ENCODE measurements around the gene CCDC186. TPM values are rescaled to one million over a fixed set of nuclear protein-coding genes. Genes with fewer than 3 reads are reported as not detected.
"Not testable (repeated sequence)": the region's sequence is repeated elsewhere in the genome, so short reads cannot be mapped to it uniquely, and the experiment has no call there.

Gene CCDC186
- total RNA-seq, 1 experiment from 2014 or later, result 7.2 TPM

DNA sequence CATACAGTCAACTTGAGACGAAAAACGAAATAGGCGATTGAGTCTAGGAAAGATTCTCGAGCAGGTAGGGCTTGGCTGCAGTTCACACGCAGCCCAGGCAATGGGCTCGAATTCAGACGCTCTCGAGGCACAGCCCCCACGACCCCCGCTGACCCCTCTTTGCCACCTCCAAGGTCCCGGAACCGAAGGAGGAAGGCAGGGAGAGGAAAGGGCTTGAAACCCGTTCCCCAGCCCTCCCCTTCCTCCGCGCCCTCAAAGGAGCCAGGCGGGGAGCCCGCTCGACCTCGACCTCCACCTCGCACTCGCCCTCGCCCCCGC is 441 bp downstream of the CCDC186 start:
- DNase-seq (ENCODE audit: low spot score), result no peak

- no peak for DNase-seq (ENCODE audit: low spot score)
Observed at GRCh38 chr10:114172776-114173602, 1.0 kb downstream of the CCDC186 start.

GRCh38 chr10:114172216-114172615 is 1.8 kb downstream of the CCDC186 start:
- no peak for DNase-seq (ENCODE audit: low spot score)

- no peak for DNase-seq (ENCODE audit: low spot score)
Observed at GRCh38 chr10:114168450-114169009, 5.5 kb downstream of the CCDC186 start.

DNA sequence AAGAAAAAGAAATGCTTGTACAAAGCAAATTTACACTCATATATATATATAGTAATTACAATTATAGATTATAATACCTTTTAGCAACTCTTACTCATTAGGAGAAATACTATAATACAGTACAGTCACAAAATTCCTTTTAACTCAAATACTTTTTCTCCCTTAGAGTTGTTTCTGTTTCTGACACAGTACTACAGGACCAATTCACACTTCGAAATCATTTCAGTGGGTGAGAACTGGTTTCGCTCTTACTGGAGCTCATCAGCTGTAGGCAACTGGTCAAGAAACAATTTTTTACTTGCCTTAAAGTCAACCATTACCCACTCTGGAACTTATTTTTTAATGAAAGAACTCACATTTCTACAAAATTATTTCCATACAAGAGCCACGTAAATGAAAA is 6.0 kb downstream of the CCDC186 start:
- DNase-seq (ENCODE audit: low spot score), result no peak

- DNase-seq (ENCODE audit: low spot score), result no peak
Observed at GRCh38 chr10:114166494-114166893, 7.5 kb downstream of the CCDC186 start.

DNA sequence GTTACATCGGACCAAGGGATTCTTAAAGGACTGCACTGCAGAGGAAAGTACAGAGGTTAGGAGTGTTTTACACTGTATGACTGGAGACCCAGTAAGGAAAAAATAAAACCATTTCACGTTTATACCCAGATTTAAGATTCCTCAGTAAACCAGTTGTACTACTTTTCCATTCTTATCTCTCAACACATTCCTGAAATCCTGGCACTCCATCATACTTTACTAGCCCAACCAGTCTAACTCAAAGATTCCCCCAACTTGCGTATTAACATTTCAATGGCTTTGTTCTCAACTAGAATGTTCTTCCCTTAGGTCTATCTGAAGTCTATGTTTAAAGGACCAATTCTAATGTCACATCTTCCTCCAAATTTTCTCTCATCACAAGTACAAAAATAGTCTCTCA is 8.0 kb downstream of the CCDC186 start:
- no peak for DNase-seq (ENCODE audit: low spot score)

DNA sequence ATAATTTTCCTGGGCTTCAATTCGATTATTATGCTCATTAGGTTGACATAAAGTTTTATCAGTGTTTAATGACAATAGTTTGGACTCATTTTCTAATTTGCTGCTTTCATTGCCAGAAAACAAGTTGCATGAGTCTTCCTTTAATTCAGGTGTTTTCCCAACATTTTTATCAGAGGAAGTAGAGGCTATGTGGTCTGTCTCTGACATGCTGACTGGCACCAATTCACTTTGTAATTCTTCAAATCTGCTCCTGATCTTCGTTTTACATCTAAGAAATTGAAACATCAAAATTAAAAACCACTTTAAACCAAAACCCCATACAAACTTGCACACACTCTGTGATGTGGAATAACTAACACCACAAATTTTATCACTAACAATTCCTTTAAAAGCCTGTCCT is 10.9 kb downstream of the CCDC186 start:
- no peak for DNase-seq (ENCODE audit: low spot score)

DNA sequence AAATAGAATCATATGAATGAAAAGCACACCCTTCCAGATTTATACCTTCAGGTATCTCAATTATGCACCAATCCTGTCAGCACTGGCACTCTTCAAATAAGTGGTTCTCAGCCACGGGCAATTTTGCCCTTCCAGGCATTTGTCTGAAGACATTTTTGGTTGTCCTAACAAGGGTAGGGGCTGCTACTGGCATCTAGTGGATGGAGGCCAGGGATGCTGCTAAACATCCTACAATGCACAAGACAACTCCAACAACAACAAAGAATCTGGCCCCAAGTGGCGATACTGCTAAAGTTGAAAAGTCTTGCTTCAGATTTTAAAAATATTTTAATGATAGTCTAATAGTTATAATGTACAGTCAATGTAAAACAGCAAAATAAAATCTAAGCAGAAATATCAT is 16.1 kb downstream of the CCDC186 start:
- no peak for DNase-seq (ENCODE audit: low spot score)

GRCh38 chr10:114151892-114152291 is 22.1 kb downstream of the CCDC186 start:
- no peak for DNase-seq (ENCODE audit: low spot score)

DNA sequence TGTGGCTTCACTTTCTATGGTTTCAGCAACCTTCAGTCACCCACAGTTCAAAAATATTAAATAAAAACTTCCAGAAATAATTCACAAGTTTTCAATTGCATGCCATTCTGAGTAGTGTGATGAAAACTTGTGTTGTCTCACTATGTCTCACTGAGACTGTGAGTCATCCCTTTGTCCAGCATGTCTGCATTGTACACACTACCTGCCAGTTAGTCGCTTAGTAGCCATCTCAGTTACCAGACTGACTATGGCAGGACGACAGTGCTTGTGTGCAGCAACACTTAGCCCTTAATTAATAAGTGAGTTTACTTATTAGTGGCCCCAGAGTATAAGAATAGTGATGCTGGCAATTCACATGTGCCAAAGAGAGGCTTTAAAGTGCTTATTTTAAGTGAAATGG is 22.5 kb downstream of the CCDC186 start:
- peak; percentile 44 for DNase-seq (ENCODE audit: low spot score)

GRCh38 chr10:114149476-114149875 is 24.5 kb downstream of the CCDC186 start:
- not testable (repeated sequence) for DNase-seq (ENCODE audit: low spot score)

DNA sequence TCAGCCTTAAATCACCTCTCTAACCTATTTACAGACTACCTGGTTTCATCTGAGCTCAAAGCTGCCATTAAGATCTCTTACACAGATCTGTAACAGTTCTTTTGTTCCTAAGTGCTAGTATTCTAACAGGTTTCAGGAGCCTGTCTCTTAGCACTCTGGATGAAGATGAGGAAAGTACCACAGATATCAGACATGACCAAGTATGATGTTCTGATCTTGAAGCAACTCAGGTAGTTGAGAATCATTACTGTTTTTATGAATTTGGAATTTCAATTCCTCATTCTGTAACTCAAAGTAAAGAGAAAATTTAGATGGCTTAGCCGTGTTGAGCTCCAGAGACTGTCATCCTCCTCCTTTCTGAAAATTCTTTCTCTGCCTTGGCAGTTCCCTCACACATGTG is 30.8 kb downstream of the CCDC186 start:
- DNase-seq (ENCODE audit: low spot score), result no peak

DNA sequence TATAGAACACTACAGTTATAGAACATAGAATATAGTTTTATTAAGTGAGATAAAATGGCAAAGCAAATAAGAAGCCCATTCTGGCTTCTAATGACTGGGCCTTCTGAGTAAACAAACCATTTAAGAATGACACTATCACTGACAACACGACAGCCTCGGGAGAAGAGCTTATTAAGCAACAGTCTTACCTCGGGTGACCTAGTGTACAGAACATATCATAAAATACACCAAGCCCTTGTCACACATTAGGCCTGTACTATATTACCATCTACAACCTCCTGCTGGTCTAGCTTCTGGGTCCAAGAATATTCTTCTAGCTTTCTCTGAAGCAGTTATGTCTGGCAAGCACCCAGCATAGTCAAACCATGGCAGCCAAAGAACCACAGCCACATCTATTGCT is 32.0 kb downstream of the CCDC186 start:
- DNase-seq (ENCODE audit: low spot score), result no peak

GRCh38 chr10:114140827-114141226 is 33.2 kb downstream of the CCDC186 start:
- DNase-seq (ENCODE audit: low spot score), result not testable (repeated sequence)

GRCh38 chr10:114140036-114140435 is 34.0 kb downstream of the CCDC186 start:
- no peak for DNase-seq (ENCODE audit: low spot score)

DNA sequence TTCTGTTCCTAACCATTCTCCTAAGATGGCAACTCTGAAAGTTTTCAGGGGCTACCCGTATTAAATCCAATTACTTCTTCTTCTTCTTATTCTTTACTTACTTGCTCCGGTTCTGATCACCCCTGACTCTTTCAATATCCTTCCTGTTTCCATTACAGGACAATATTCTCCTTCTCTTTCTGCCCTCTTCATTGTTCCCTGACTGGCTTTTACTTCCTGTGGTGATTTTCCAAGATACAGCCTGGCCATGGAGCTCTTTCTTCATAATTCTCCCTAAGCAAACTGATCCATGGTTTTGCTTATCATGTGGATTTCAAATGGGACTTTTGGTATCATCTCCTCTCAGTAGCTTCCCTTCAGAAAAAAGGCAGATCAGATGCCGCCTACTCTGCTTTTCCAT is 35.4 kb downstream of the CCDC186 start:
- DNase-seq (ENCODE audit: low spot score), result no peak

DNA sequence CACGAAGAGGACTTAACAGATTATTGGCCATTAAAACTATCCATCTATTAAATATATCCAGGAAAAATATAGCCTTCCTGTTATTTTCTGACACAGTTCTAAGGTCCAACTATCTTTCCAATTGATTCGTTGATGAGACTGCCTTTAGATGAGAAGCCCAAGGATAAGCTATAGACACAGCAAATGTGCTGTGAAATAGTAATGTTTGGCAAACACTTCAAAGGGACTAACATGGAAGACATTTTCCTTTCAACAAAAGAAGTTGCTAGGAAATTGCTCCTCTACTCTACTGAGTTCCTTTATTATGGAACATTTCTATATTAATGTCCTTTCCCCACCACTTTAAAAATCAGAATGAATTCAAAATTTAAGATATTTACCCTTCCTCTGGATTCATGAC is 38.5 kb downstream of the CCDC186 start:
- DNase-seq (ENCODE audit: low spot score), result no peak

DNA sequence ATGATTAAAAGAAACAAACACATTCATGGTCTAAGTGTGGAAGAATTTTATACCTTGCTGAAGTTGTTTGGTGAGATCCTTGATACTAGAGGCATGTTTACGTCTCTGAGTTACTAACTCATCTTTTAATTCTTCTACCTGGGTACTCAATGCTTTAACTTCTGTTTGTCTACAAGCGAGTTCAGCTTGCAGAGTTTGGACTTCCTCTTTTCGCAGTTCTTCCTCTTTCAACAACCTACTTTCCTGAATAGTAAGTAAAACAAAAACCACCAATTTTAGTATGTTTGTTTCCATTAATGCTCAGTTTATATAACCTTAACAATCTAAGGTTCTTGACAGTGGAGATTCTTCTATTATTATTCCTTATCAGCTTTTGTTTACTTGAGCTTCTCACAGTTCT is 42.9 kb downstream of the CCDC186 start:
- DNase-seq (ENCODE audit: low spot score), result no peak

- no peak for DNase-seq (ENCODE audit: low spot score)
Observed at GRCh38 chr10:114121031-114121430, 53.0 kb downstream of the CCDC186 start.

GRCh38 chr10:114118514-114118913 is 55.5 kb downstream of the CCDC186 start:
- no peak for DNase-seq (ENCODE audit: low spot score)

- no peak for DNase-seq (ENCODE audit: low spot score)
Observed at GRCh38 chr10:114117728-114118127, 56.3 kb downstream of the CCDC186 start.

DNA sequence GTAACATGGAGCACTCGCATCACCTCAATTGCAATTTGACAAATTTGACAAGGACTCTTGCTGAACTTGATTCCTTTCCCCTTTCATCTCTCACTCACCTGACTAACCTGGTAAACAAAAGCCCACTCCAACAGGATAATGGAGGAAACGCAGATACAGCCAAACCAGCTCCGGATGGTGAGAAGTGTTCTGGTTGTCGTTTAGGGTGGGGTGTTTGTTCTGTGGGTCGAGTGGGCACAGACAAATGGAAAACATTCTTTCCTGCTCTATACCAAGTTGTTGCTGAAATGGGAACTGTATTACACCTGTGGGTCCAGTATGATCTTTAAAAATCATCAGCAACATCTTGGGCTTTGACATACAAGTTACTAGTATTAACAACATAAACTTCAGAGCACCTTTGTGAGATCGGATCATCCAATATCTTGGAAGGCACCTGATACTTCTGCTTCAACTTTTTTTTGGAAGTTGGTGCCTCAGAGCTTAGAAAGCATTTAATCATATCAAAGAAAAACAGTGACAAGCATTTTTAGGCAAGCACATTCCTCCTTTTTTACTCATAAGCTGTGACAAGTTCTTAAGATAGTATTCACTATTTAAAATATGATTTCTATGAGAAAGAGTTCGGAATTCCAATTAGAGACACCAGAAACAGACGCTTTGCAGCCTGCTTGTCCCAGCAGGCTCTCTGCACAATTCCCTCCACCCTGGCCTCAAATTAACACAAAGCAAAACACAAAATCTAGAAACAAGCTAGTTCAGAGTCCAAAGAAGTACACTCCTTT is 58.1 kb downstream of the CCDC186 start:
- no peak for DNase-seq (ENCODE audit: low spot score)

Measured in H4 (cell line).